HG02610 (cell line): ENCODE measurements around the gene BRMS1.
"Not testable (repeated sequence)": the region's sequence is repeated elsewhere in the genome, so short reads cannot be mapped to it uniquely, and the experiment has no call there.

Experiments used
- ATAC-seq: cut with Tn5 transposase; IDR thresholded peaks from one replicate; pipeline ENCODE4 v1.9.1; 2021; ENCODE audit warnings: mild to moderate bottlenecking, moderate library complexity; ENCODE audit not compliant: unreplicated experiment

The BRMS1 gene

GRCh38 chr11:66326261-66327111, 18.4 kb downstream of the BRMS1 start:
- ATAC-seq, result no peak

GRCh38 chr11:66325263-66325671, 19.6 kb downstream of the BRMS1 start:
- ATAC-seq, result no peak

GRCh38 chr11:66324664-66325063, 20.2 kb downstream of the BRMS1 start:
- ATAC-seq, result no peak

- no peak for ATAC-seq
Observed at GRCh38 chr11:66323684-66324083, 21.2 kb downstream of the BRMS1 start.

- ATAC-seq, result no peak
Observed at GRCh38 chr11:66322732-66323427, 22.0 kb downstream of the BRMS1 start.

- no peak for ATAC-seq
Observed at GRCh38 chr11:66321606-66322005, 23.3 kb downstream of the BRMS1 start.

GRCh38 chr11:66320748-66321147, 24.2 kb downstream of the BRMS1 start:
- ATAC-seq, result not testable (repeated sequence)

GRCh38 chr11:66320289-66320688, 24.6 kb downstream of the BRMS1 start:
- not testable (repeated sequence) for ATAC-seq

GRCh38 chr11:66318600-66318970, 26.3 kb downstream of the BRMS1 start:
- no peak for ATAC-seq

- ATAC-seq, result no peak
Observed at GRCh38 chr11:66317723-66318599, 26.9 kb downstream of the BRMS1 start.

- ATAC-seq, result no peak
Observed at GRCh38 chr11:66317322-66317722, 27.6 kb downstream of the BRMS1 start.

GRCh38 chr11:66316849-66317251, 28.1 kb downstream of the BRMS1 start, which contains the start of gene CD248:
TSS of gene CD248 (minus strand) at chr11:66317044. CDS start at chr11:66317027, 17 bp downstream.
- no peak for ATAC-seq

- ATAC-seq, result no peak
Observed at GRCh38 chr11:66315921-66316811, 28.7 kb downstream of the BRMS1 start.

- no peak for ATAC-seq
Observed at GRCh38 chr11:66315498-66315885, 29.4 kb downstream of the BRMS1 start.

GRCh38 chr11:66314561-66315497, 30.1 kb downstream of the BRMS1 start:
- ATAC-seq, result no peak

GRCh38 chr11:66314186-66314501, 30.8 kb downstream of the BRMS1 start:
- ATAC-seq, result no peak

- ATAC-seq, result no peak
Observed at GRCh38 chr11:66313321-66314185, 31.4 kb downstream of the BRMS1 start.
